NCI-H460 (cell line): ENCODE data around the gene ZNF280C. TPM values are rescaled to one million over a fixed set of nuclear protein-coding genes. Genes with fewer than 3 reads are reported as not detected.
A peak's percentile ranks its signal among the peaks of the same experiment; 100 is the strongest.

Experiments used
- DNase-seq: peaks from one replicate; pipeline ENCODE4 v3.0.0-alpha.2; 2016; ENCODE audit warnings: low read depth; ENCODE audit errors: extremely low read depth
- total RNA-seq: library from RNA; depleted of rRNA; stranded (reverse); fragments of >200 nt; shearing (Covaris generic); gene quantifications from 2 replicates; pipeline ENCODE4 v1.2.3, GENCODE V29; 2014

Gene ZNF280C
- total RNA-seq, 1 experiment from 2014 or later: 34.2 TPM

- DNase-seq: no peak
Measured at GRCh38 chrX:130179579-130180215, 89.0 kb downstream of the ZNF280C start.

GRCh38 chrX:130179170-130179569 lies 89.5 kb downstream of the ZNF280C start:
- DNase-seq: no peak

GRCh38 chrX:130176942-130177341 lies 91.8 kb downstream of the ZNF280C start:
- no peak for DNase-seq

GRCh38 chrX:130176354-130176776 lies 92.3 kb downstream of the ZNF280C start:
- no peak for DNase-seq

GRCh38 chrX:130174937-130175336 lies 93.8 kb downstream of the ZNF280C start:
- no peak for DNase-seq

- DNase-seq: peak; percentile 43
Measured at GRCh38 chrX:130174045-130174704, 94.5 kb downstream of the ZNF280C start.

- peak; percentile 89 for DNase-seq
Measured at GRCh38 chrX:130173190-130173895, 95.4 kb downstream of the ZNF280C start.

- DNase-seq: no peak
Measured at GRCh38 chrX:130172127-130172845, 96.4 kb downstream of the ZNF280C start.

- no peak for DNase-seq
Measured at GRCh38 chrX:130171446-130172126, 97.1 kb downstream of the ZNF280C start, which contains the start of gene RAB33A. TSS of gene RAB33A (plus strand) at chrX:130171962. CDS start at chrX:130172063, 101 bp downstream.

GRCh38 chrX:130170752-130171445 lies 97.8 kb downstream of the ZNF280C start:
- DNase-seq: no peak

GRCh38 chrX:130167040-130167439 lies 101.7 kb downstream of the ZNF280C start:
- DNase-seq: no peak

- DNase-seq: no peak
Measured at GRCh38 chrX:130166503-130166777, 102.3 kb downstream of the ZNF280C start.

GRCh38 chrX:130165703-130166502 lies 102.8 kb downstream of the ZNF280C start, which contains the start of gene AIFM1:
TSS of gene AIFM1 (minus strand) at chrX:130165841. CDS start at chrX:130165656, 185 bp downstream.
- peak; percentile 93 for DNase-seq

GRCh38 chrX:130165181-130165702 lies 103.5 kb downstream of the ZNF280C start:
- no peak for DNase-seq

GRCh38 chrX:130163398-130163797 lies 105.3 kb downstream of the ZNF280C start:
- no peak for DNase-seq

GRCh38 chrX:130162094-130162735 lies 106.5 kb downstream of the ZNF280C start:
- DNase-seq: no peak

- no peak for DNase-seq
Measured at GRCh38 chrX:130159776-130160175, 108.9 kb downstream of the ZNF280C start.

- no peak for DNase-seq
Measured at GRCh38 chrX:130158311-130158710, 110.4 kb downstream of the ZNF280C start.
